Ovary (tissue), 9 donors: ENCODE results near the gene CTDSPL. TPM values are rescaled to one million over a fixed set of nuclear protein-coding genes. Genes with fewer than 3 reads are reported as not detected.
A peak's percentile ranks its signal among the peaks of the same experiment; 100 is the strongest.

ENCODE experiments used
- DNase-seq, 5 donors: peaks; one replicate each; pipeline ENCODE4 v3.0.0-alpha.2; 2019 to 2020
- H3K27ac ChIP-seq, 2 donors: fragments of 200-600 bp; one replicate each; pipeline versions ENCODE4 v1.5.1 to v1.8.0; 2019 to 2022
- H3K27me3 ChIP-seq: fragments of 200-600 bp; one replicate; pipeline ENCODE4 v1.8.0; 2022
- H3K36me3 ChIP-seq: fragments of 200-600 bp; sonication (generic); one replicate; pipeline ENCODE4 v1.5.1; 2019
- H3K4me1 ChIP-seq: one replicate; pipeline ENCODE4 v1.8.1; 2013; ENCODE audit warnings: mild to moderate bottlenecking, moderate library complexity; ENCODE audit not compliant: insufficient read depth
- H3K4me3 ChIP-seq: fragments of 200-600 bp; sonication (generic); one replicate; pipeline ENCODE4 v1.5.1; 2017
- H3K9me3 ChIP-seq, 2 donors: fragments of 200-600 bp in 1 of 2; sonication (generic) in 1 of 2; one replicate each; pipeline versions ENCODE4 v1.5.1 to v1.8.1; 2013 to 2019; ENCODE audit warnings: mild to moderate bottlenecking in 1 of 2, moderate library complexity in 1 of 2
- EP300 ChIP-seq: sonication (generic); formaldehyde crosslinking; IDR thresholded peaks from one replicate; pipeline ENCODE4 v1.6.1; 2017; ENCODE audit warnings: antibody characterized with exemption
- POLR2A ChIP-seq: fragments of 450-650 bp; IDR thresholded peaks from one replicate; pipeline ENCODE4 v1.6.1; 2017; ENCODE audit warnings: antibody characterized with exemption, mild to moderate bottlenecking, moderate library complexity
- WGBS, 3 donors: extraction: QIAGEN DNeasy Blood & Tissue Kit in 1 of 3; methylation state at CpG; one replicate each; pipeline versions ENCODE4 v1.1.5 to v1.1.7; 2013 to 2017; 5-methylcytosine and 5-hydroxymethylcytosine counted together
- intact Hi-C, 4 donors: fragments of 100-400 bp; cut with DNase I; formaldehyde crosslinking; loops; one replicate each; pipeline versions ENCODE4 v1.11.0 to v1.15.1; 2022 to 2023
- polyA plus RNA-seq, 2 donors: library from polyadenylated mRNA; stranded (reverse); fragments of 200-250 nt in 1 of 2; fragments of 350-450 nt in 1 of 2; fragmentation: Illumina TruSeq in 1 of 2; extraction: RNeasy Lipid Tissue Mini Kit (QIAGEN cat#74804) in 1 of 2; gene quantifications; one replicate each; pipeline ENCODE4 v1.2.3, GENCODE V29; 2013 to 2014
- total RNA-seq, 7 donors: library from RNA; depleted of rRNA in 2 of 7; stranded (reverse); fragments of >200 nt in 2 of 7; fragmentation: NEBNext Ultra II Directional in 3 of 7; extraction: Animal tissue kit (Norgen Biotek cat#: 25700) in 3 of 7; gene quantifications; one replicate each; pipeline versions ENCODE4 v1.1.0 to v1.2.4, GENCODE V29; 2016 to 2023
- TF ChIP-seq, protein P1 (sequence below), 3 donors: fragments of 450-650 bp in 2 of 3; fragments of 200-600 bp in 1 of 3; IDR thresholded peaks; one replicate each; pipeline versions ENCODE4 v1.5.1 to v1.8.0; 2016 to 2022; ENCODE audit warnings: antibody characterized with exemption in 3 of 3, mild to moderate bottlenecking in 1 of 3
- donor health status: DM: no; HTN: no; CAD: no; lungs with moderate emphysema.
- donor health status: DM: no; HTN: no; CAD: no.
- donor health status: Bipolar disorder and iron deficiency.
- donor health status: DM: yes; HTN: yes; CAD: no.
- donor health status: DM: no; HTN: no; CAD: no.
- donor health status: DM: yes; HTN: yes; CAD: no.

Gene CTDSPL
- total and polyA plus RNA-seq, 9 donors, result 14.8 to 41.1 (median 34.2) TPM

DNA sequence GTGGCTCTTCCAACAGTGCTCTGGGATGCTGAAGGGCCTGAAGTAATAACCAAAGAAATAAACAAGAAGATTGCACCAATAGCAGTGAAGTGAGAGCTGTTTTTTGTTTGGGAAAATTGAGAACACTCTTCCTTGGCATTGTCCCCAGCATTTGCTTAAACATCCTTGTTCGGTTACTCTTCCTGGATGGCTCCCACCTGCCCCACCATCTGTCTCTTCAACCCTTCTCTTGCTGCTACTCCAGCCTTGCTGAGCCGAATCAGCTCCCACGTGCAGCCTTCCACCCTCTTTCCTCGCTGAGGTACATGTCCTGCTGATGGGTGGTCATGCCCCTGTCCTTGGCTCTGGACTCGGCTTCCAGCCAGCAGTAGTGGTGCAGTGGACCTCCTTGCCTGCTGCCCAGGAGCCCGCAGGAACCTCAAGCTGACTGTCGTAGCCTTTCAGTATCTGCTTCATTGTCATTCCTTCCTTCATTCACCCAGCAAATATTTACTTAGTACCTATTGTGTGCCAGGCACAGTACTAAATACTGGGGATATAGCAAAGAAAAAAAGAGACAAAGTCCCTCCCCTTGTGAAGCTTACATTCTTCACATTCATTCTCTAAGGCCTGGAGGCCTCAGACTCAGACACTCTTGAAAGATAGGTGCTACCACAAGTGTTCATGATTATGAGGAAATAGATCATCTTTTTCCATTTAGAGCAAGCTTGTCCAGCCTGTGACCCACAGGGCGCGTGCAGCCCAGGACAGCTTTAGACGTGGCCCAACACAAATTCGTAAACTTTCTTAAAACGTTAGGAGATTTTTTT, 111.8 kb downstream of the CTDSPL start:
- H3K4me1 ChIP-seq, result peaks cover 2% of the 10 kb centered on the region
- intact Hi-C loops, result no loop called here
- DNase-seq, result peak in 1 of 5 donors; percentile 65
- no peaks in the 10 kb centered on the region for H3K36me3 ChIP-seq
- no peaks in the 10 kb centered on the region for H3K9me3 ChIP-seq
- 40 to 51% (median 48%) methylated on average over 12 of the region's 12 CpGs for WGBS, 3 donors
- no peak overlapping the region for H3K4me3 ChIP-seq
- no peak overlapping the region for H3K27ac ChIP-seq
- H3K27me3 ChIP-seq, result no peaks in the 10 kb centered on the region
- TF ChIP-seq EP300 (no peak), POLR2A (no peak)

DNA sequence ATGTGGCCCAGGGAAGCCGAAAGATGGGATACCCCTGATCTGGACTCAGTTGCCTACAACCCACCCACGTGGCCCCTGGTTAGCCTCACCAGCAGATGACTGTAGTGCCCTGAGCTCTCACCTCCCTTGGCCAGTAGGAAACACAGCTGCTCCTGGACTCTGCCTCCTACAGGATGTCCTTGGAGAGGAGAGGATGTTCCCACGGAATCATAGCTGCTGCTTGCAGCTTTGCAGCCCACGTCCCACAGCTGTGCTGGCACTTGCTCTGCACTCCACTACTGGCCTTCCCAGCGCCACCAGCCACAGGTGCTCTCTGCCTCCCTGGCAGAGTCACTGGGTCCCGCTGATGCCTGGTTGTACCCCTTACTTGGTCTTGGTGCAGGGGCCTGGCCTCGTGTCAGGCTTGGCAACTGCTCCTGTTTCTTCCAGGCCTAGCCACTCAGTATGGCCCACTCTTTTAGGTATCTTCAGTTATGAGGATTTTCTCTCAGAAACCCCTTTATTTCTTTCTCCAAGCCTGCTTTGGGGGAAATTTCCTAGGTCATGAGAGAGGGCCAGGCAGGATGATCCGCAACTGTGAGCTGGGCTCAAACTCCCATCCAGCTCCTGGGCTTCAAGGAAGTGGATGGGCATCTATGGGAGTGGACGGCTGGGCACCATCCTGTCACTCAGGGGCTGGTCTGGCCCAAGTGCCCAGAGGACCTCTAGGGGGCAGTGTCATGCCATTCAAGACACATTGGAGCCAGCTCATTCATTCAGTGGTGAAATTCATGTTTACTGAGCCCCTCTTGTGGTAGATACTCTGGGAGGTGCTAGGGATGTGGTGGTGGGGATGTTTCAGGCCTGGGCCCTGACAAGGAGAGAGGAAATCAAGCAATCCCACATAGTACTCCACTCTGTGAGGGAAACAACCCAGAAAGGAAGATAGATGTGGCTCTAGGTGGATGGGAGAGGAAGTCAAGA, 112.7 kb downstream of the CTDSPL start:
- peak in 1 of 5 donors; percentile 49 for DNase-seq
- peaks cover 2% of the 10 kb centered on the region for H3K4me1 ChIP-seq
- no peaks in the 10 kb centered on the region for H3K36me3 ChIP-seq
- no peaks in the 10 kb centered on the region for H3K9me3 ChIP-seq
- H3K4me3 ChIP-seq, result no peak overlapping the region
- no peaks in the 10 kb centered on the region for H3K27me3 ChIP-seq
- no peak for TF ChIP-seq EP300
- TF ChIP-seq POLR2A, result no peak
- TF ChIP-seq, protein P1, sequence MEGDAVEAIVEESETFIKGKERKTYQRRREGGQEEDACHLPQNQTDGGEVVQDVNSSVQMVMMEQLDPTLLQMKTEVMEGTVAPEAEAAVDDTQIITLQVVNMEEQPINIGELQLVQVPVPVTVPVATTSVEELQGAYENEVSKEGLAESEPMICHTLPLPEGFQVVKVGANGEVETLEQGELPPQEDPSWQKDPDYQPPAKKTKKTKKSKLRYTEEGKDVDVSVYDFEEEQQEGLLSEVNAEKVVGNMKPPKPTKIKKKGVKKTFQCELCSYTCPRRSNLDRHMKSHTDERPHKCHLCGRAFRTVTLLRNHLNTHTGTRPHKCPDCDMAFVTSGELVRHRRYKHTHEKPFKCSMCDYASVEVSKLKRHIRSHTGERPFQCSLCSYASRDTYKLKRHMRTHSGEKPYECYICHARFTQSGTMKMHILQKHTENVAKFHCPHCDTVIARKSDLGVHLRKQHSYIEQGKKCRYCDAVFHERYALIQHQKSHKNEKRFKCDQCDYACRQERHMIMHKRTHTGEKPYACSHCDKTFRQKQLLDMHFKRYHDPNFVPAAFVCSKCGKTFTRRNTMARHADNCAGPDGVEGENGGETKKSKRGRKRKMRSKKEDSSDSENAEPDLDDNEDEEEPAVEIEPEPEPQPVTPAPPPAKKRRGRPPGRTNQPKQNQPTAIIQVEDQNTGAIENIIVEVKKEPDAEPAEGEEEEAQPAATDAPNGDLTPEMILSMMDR (IDR thresholded peaks at IDR 0.05), result peak in 2 of 3 donors; percentile 22 to 41
- intact Hi-C loops, result no loop called here
- WGBS, 3 donors, result 46 to 58% (median 48%) methylated on average over 9 of the region's 9 CpGs
- H3K27ac ChIP-seq, result no peak overlapping the region

DNA sequence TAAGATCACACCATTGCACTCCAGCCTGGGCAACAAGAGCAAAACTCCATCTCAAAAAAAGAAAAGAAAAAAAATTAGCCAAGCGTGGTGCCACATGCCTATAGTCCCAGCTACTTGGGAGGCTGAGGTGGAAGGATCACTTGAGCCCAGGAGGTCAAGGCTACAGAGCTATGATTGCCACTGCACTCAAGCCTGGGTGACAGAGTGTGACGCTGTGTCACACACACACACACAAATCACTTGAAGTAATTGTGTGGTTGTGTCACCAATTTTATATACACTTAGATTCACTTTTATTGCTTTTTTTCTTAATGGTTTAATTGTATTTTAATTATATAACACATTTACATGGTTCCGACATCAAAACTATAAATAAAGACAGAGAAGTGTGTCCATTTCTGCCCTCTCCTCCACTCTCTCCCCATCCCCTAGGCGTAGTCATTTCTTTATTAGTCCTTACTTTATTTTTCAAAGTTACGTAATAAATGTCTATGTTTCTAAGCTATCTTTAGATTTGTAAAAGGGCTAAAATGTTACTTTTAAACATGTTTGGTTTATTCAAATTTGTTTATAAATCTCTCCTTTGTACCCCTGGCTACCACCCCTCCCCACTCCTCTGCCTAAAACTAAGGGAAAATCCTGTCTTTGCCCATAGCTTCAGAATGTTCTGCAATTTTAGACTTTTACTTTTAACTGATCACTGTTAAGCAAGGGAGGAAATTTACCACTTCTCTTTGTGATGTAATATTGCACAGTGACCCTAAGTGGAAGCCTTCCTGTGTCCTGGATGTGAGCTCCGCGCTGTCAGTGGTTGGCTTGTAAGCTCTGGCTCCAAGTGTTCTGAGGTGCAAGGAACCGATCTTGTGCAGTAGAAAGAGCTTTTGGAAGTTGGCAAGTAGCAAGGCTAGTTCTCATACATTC, 118.1 kb downstream of the CTDSPL start:
- intact Hi-C loops, result no loop called here
- H3K27me3 ChIP-seq, result no peaks in the 10 kb centered on the region
- WGBS, 3 donors, result 89 to 97% (median 93%) methylated on average over 8 of the region's 8 CpGs
- H3K4me3 ChIP-seq, result no peak overlapping the region
- no peak for DNase-seq
- TF ChIP-seq EP300, result no peak
- TF ChIP-seq, protein P1 (IDR thresholded peaks at IDR 0.05), result no peak
- TF ChIP-seq POLR2A, result no peak
- H3K27ac ChIP-seq, result no peak overlapping the region
- H3K4me1 ChIP-seq, result no peaks in the 10 kb centered on the region
- H3K36me3 ChIP-seq, result no peaks in the 10 kb centered on the region
- no peaks in the 10 kb centered on the region for H3K9me3 ChIP-seq

DNA sequence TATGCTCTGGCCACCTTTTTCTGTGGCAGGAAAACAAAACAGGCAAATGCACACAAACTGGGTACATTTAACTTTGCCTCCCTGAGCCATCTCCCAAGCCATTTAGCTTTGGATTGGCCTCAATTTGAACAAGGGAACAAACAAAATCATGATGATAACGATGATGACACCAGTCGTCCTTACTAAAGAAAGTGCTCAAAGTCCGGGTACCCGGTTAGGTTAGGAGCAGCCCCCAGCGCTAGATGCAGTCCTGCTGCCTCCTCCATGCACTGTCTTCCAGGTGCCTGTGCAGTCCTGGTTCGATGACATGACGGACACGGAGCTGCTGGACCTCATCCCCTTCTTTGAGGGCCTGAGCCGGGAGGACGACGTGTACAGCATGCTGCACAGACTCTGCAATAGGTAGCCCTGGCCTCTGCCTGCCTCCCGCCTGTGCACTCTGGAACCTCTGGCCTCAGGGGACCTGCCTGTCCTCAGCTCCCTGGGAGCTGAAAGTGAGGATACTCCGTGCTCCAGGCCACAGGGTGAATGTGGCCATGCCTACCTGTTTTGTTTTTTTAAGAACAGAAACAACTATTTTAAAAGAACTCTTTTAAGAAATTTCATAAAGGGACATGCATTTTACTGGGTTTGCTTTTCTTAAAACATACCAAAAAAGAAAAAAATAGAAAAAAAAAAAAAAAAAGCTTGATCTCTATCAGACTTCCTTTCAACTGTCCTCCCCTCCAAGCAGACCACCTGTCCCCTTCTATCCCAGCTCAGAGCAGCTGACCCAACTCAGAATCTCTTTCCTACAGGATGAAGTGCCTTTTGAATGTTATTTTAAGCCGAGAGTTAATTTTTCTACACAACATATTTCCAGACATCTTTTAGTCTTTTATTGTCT, 119.0 kb downstream of the CTDSPL start:
- intact Hi-C loops, result no loop called here
- Histone ChIP-seq H3K27ac (no peak overlapping the region), H3K4me1 (no peaks in the 10 kb centered on the region), H3K4me3 (no peak overlapping the region), H3K36me3 (no peaks in the 10 kb centered on the region), H3K27me3 (no peaks in the 10 kb centered on the region), H3K9me3 (no peaks in the 10 kb centered on the region)
- DNase-seq, result no peak
- 89 to 92% (median 91%) methylated on average over 14 of the region's 14 CpGs for WGBS, 3 donors
- TF ChIP-seq POLR2A (no peak), EP300 (no peak)
- TF ChIP-seq, protein P1 (IDR thresholded peaks at IDR 0.05), result no peak
